ENCODE data around the gene ECHS1.
A peak's percentile ranks its signal among the peaks of the same experiment; 100 is the strongest.

The ECHS1 gene

GRCh38 chr10:133328358-133329343, 44.5 kb downstream of the ECHS1 start:
- TF ChIP-seq CTCF (IDR thresholded peaks at IDR 0.05; ENCODE audit: low read depth, low read length): no peak
- H3K4me3 ChIP-seq (ENCODE audit: low read depth, low read length): no peak overlapping the region

DNA sequence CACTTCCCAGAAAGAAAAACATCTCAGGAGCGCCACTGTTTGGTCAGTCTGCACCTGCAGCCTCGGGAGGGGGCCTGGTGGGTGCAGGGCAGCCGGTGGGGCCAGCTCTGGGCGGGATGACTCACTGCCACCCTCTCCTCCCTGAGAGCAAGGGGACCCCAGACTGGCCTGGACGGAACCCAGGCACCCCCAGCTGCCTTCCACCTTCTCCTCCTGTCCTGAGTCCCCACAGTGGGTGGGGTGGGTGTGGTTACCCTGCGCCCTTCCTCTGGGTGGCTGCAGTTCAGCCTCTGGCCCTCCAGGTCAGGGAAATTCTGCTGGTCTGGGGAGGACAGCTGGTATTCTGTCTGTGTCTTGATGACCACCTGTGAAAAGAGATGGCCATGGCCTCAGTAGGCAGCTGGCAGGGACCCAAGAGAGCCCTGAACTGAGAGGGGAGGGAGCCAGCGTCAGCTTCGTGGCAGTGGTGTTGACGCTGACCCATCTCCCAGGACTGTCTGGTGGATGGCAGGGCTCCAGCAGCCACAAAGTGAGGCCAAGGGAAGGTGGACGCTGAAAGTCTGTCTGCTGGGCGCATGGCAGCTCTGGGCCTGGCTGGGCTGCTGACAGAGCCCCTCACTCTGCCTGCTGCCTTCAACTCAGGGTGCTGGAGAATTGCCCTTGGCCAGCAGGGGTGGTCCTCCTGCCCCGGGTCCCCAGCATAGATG, 45.4 kb downstream of the ECHS1 start:
- no peak overlapping the region for H3K4me3 ChIP-seq (ENCODE audit: low read depth, low read length)
- TF ChIP-seq CTCF (IDR thresholded peaks at IDR 0.05; ENCODE audit: low read depth, low read length): no peak

GRCh38 chr10:133326745-133327650, 46.2 kb downstream of the ECHS1 start:
- no peak for TF ChIP-seq CTCF (IDR thresholded peaks at IDR 0.05; ENCODE audit: low read depth, low read length)
- H3K4me3 ChIP-seq (ENCODE audit: low read depth, low read length): no peak overlapping the region

- TF ChIP-seq CTCF (IDR thresholded peaks at IDR 0.05; ENCODE audit: low read depth, low read length): no peak
Observed at GRCh38 chr10:133326223-133326551, 47.0 kb downstream of the ECHS1 start.

DNA sequence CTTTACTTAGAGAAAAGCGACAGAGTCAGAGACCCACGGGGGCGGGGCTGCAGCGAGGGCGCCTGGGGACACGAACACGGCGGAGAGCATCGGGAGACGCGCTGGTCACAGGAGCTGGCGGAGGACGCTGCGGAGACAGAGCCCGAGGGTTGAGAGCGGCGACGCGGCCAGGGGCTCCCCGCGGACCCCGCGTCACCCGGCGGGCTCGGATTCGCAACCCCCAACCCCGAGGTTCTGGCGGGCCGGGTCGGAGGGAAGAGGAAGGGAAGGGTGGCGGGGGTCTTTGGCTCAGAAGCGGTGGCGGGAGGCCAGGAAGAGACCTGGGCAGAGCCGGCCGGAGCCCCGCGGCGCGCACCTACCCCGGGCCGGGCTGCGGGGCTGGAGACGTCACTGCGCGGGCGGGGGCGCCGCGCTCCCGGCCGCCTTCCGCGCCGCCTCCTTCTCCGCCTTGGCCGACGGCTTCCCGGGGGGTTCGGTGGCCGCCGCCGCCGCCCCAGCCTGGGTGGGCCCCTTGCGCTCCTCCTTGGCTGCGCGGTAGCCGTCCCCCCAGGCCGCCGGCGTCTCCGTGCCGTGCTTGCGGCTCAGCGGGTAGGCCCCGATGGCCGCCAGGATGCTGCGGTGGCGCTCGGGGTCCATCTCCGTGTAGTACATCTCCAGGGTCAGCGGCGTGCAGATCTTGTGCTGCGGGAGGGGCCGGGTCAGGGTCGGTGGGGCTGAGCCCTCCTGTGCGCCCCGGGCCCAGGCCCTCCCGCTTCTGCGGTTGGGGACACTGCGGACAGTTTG, 47.5 kb downstream of the ECHS1 start:
- H3K4me3 ChIP-seq (ENCODE audit: low read depth, low read length): peak overlapping the region; percentile 60
- no peak for TF ChIP-seq CTCF (IDR thresholded peaks at IDR 0.05; ENCODE audit: low read depth, low read length)

More at GRCh38 chr10:133326223-133326551, 47.0 kb downstream of the ECHS1 start:
- peak overlapping the region; percentile 60 for H3K4me3 ChIP-seq (ENCODE audit: low read depth, low read length)

- TF ChIP-seq CTCF (IDR thresholded peaks at IDR 0.05; ENCODE audit: low read depth, low read length): no peak
- H3K4me3 ChIP-seq (ENCODE audit: low read depth, low read length): peak overlapping the region; percentile 60
Observed at GRCh38 chr10:133324857-133325260, 48.3 kb downstream of the ECHS1 start.
